ENCODE measurements around the gene FAM193B. TPM values are rescaled to one million over a fixed set of nuclear protein-coding genes. Genes with fewer than 3 reads are reported as not detected.

FAM193B gene
- total and polyA plus RNA-seq, 4 donors, result 49.0 to 139 (median 81.4) TPM

GRCh38 chr5:177496070-177496726 is 58.2 kb downstream of the FAM193B start:
- Histone ChIP-seq H3K27me3 (ENCODE audit: control insufficient read depth in 3 of 3, insufficient read depth in 3 of 3, low read length in 2 of 3) (no peaks in the 10 kb centered on the region), H3K27ac (ENCODE audit: low read depth in 1 of 2, low read length in 1 of 2) (peak overlapping the region; percentile 78 to 85), H3K9me3 (ENCODE audit: control insufficient read depth in 4 of 4, insufficient read depth in 3 of 4, low read length in 3 of 4) (no peaks in the 10 kb centered on the region), H3K36me3 (ENCODE audit: control insufficient read depth in 4 of 4, insufficient read depth in 4 of 4, low read length in 4 of 4) (peaks cover 3 to 12% (median 5%) of the 10 kb centered on the region in 4 donors), H3K9ac (ENCODE audit: insufficient read depth in 1 of 2, low read length in 2 of 2) (no peak overlapping the region), H3K4me3 (peak overlapping the region; percentile 31), H3K4me1 (ENCODE audit: control insufficient read depth in 5 of 5, insufficient read depth in 5 of 5, low read length in 5 of 5) (peaks cover 6 to 55% (median 26%) of the 10 kb centered on the region in 5 donors)
- 43 to 60% methylated on average over 12 of the region's 12 CpGs for WGBS, 2 donors
- DNase-seq, result peak in 1 of 3 donors; percentile 26
- ATAC-seq (ENCODE audit: insufficient read depth, low FRiP score), result no peak
- TF ChIP-seq CTCF (IDR thresholded peaks at IDR 0.05; ENCODE audit: control extremely low read depth, extremely low read depth), result no peak

GRCh38 chr5:177495243-177496060 is 58.9 kb downstream of the FAM193B start:
- no peak for ATAC-seq (ENCODE audit: insufficient read depth, low FRiP score)
- Histone ChIP-seq H3K9me3 (ENCODE audit: control insufficient read depth in 4 of 4, insufficient read depth in 3 of 4, low read length in 3 of 4) (no peaks in the 10 kb centered on the region), H3K4me3 (no peak overlapping the region), H3K27ac (ENCODE audit: low read depth in 1 of 2, low read length in 1 of 2) (peak overlapping the region; percentile 78 to 85), H3K9ac (ENCODE audit: insufficient read depth in 1 of 2, low read length in 2 of 2) (no peak overlapping the region), H3K36me3 (ENCODE audit: control insufficient read depth in 4 of 4, insufficient read depth in 4 of 4, low read length in 4 of 4) (peaks cover 5 to 18% (median 8%) of the 10 kb centered on the region in 4 donors), H3K4me1 (ENCODE audit: control insufficient read depth in 5 of 5, insufficient read depth in 5 of 5, low read length in 5 of 5) (peaks cover 6 to 47% (median 26%) of the 10 kb centered on the region in 5 donors), H3K27me3 (ENCODE audit: control insufficient read depth in 3 of 3, insufficient read depth in 3 of 3, low read length in 2 of 3) (no peaks in the 10 kb centered on the region)
- WGBS, 2 donors, result 57 to 63% methylated on average over 14 of the region's 14 CpGs
- no peak for TF ChIP-seq CTCF (IDR thresholded peaks at IDR 0.05; ENCODE audit: control extremely low read depth, extremely low read depth)
- peak; percentile 81 to 85 (median 84) for DNase-seq

- peak; percentile 88 to 91 (median 89) for DNase-seq
- H3K9ac ChIP-seq (ENCODE audit: insufficient read depth in 1 of 2, low read length in 2 of 2), result no peak overlapping the region
- peaks cover 6 to 45% (median 26%) of the 10 kb centered on the region in 5 donors for H3K4me1 ChIP-seq (ENCODE audit: control insufficient read depth in 5 of 5, insufficient read depth in 5 of 5, low read length in 5 of 5)
These were observed 59.8 kb downstream of the FAM193B start for GRCh38 chr5:177494346-177495195.

More at GRCh38 chr5:177494346-177495195, 59.8 kb downstream of the FAM193B start:
- WGBS, 2 donors, result 38 to 39% methylated on average over 11 of the region's 11 CpGs
- H3K27me3 ChIP-seq (ENCODE audit: control insufficient read depth in 3 of 3, insufficient read depth in 3 of 3, low read length in 2 of 3), result no peaks in the 10 kb centered on the region
- H3K36me3 ChIP-seq (ENCODE audit: control insufficient read depth in 4 of 4, insufficient read depth in 4 of 4, low read length in 4 of 4), result peaks cover 5 to 24% (median 11%) of the 10 kb centered on the region in 4 donors
- H3K27ac ChIP-seq (ENCODE audit: low read depth in 1 of 2, low read length in 1 of 2), result peak overlapping the region; percentile 59 to 81
- no peak overlapping the region for H3K4me3 ChIP-seq
- H3K9me3 ChIP-seq (ENCODE audit: control insufficient read depth in 4 of 4, insufficient read depth in 3 of 4, low read length in 3 of 4), result no peaks in the 10 kb centered on the region
- peak; percentile 17 for ATAC-seq (ENCODE audit: insufficient read depth, low FRiP score)
- no peak for TF ChIP-seq CTCF (IDR thresholded peaks at IDR 0.05; ENCODE audit: control extremely low read depth, extremely low read depth)

All from lung (tissue), 12 donors.